HG02610 (cell line): Measurements from ENCODE around the gene SYS1.

Experiments used
- ATAC-seq: cut with Tn5 transposase; IDR thresholded peaks from one replicate; pipeline ENCODE4 v1.9.1; 2021; ENCODE audit warnings: mild to moderate bottlenecking, moderate library complexity; ENCODE audit not compliant: unreplicated experiment

SYS1 gene

DNA sequence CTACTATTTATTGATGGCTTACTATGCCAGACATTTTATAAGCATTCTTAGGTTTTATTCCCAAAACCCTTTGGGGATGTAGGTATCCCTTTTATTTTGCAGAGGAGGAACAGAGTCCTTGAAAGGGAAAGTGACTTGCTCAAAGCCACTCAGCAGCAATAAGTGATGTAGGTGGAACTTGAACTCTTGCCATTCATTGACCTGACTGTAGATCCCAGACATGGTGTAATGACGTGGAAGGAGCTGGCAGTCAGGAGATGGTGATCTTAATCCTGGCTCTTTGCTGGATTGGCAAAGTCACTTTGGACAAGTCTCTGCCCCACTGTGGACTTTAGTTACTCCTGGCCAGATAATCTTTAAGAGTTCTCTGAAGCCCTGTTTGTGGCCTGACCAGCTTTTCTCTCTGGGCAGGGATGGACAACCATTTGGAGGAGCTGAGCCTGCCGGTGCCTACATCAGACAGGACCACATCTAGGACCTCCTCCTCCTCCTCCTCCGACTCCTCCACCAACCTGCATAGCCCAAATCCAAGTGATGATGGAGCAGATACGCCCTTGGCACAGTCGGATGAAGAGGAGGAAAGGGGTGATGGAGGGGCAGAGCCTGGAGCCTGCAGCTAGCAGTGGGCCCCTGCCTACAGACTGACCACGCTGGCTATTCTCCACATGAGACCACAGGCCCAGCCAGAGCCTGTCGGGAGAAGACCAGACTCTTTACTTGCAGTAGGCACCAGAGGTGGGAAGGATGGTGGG, 46.7 kb downstream of the SYS1 start:
- ATAC-seq = no peak

- no peak for ATAC-seq
Observed at GRCh38 chr20:45410887-45411286, 47.9 kb downstream of the SYS1 start.

DNA sequence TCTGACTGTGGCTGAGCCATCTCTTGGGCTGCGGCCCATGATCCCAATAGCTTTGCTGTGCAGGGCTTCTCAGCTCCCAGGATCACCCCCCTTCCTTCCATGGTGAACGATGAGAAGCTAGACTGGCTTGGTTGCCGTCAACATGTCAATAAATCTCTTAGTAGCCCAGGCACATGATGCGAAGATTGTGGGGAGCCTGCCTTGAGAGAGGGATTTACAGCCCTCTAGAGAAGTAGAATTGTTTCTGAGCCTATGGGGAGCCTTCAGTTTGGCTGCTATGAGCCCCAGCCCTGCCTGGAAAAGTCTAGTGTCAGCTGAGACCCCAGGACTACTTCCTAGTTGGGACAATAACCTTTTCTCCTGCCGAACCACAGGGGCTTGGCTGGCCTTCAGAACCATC, 49.7 kb downstream of the SYS1 start:
- no peak for ATAC-seq

DNA sequence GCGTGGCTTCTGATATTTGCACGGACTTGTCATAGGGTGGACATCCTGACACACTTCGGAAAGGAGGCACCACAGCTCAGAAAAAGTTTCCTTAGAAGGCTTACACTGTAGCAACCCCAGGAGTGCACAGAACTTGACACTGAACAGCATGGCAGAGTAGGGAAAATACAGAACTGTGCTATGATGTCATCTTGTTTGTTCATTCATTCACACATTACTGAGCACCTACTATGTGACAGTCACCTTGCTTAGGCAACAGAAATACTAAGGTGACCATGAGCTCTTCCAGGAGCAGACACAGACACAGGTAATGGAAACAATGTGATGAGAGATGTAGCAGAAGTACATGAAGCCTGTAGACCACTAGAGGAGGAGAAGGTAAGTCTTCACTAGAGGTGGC, 50.5 kb downstream of the SYS1 start:
- ATAC-seq = no peak

DNA sequence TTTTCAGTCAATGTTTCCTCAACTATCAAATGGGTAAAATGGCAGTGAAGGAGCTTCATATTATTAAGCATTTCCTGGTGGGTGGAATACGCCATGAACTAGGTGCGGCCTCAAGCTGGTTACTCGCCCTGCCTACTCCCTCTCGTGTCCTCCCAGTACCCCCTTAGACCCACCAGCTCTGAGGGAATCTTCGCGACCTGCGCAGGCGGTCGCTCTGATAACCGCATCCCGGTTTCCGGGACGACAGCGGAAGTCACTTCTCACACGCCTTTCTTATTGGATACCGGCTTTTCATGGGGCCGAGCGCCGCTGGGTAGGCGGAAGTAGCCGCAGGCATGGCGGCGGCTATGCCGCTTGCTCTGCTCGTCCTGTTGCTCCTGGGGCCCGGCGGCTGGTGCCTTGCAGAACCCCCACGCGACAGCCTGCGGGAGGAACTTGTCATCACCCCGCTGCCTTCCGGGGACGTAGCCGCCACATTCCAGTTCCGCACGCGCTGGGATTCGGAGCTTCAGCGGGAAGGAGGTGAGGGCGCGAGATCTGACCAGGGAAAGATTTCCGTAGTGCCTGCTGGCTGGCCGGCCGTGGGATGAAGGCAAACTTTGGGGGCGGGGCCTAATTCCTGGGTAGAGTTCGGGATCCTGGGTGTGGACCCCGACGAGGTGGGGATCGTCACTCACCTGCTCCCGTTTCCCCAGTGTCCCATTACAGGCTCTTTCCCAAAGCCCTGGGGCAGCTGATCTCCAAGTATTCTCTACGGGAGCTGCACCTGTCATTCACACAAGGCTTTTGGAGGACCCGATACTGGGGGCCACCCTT, 53.1 kb downstream of the SYS1 start, which contains the start of gene PIGT:
TSS of gene PIGT (plus strand) at position 320 of the 816 bp plus-strand sequence. CDS start at position 336, 16 bp downstream.
- ATAC-seq = peak; percentile 76

DNA sequence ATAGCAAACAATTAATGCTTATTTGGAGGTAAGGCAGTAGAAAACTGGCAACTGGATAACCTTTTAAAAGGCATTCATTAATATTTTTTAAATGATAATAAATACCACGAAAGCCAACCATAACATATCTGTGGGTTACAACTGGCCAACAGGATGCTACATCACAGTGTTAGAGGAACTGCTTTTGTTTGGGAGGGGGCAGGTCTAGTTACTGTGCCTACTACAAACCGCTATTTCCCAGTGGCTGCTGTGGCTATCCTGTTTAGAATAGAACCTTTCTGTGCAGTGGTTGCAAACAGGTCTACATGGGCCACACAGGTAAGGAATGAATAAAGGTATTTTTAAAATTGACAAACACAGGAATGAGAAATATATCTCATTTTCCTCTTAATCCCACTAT, 54.0 kb downstream of the SYS1 start:
- ATAC-seq = no peak
